ENCODE data around the gene BAZ2B. TPM values are rescaled to one million over a fixed set of nuclear protein-coding genes. Genes with fewer than 3 reads are reported as not detected.

The BAZ2B gene
- polyA plus RNA-seq, 1 of the 3 experiments (the other 2 are of a cell fraction) = 10.2 TPM

GRCh38 chr2:159589286-159589685 is 27.1 kb downstream of the BAZ2B start (continued):
- TF ChIP-seq ZBTB33 (IDR thresholded peaks at IDR 0.05; ENCODE audit: borderline replicate concordance, low read depth) (no peak), TAF1 (IDR thresholded peaks at IDR 0.05; ENCODE audit: borderline replicate concordance, low read depth, low read length) (no peak), FOSL2 (IDR thresholded peaks at IDR 0.05; ENCODE audit: borderline replicate concordance, low read depth) (no peak), MAX (IDR thresholded peaks at IDR 0.05; ENCODE audit: low read depth) (no peak)

- H3K36me3 ChIP-seq (replicated peaks in 1 of 2; ENCODE audit: control insufficient read depth in 1 of 2, insufficient read depth in 2 of 2, low read length in 1 of 2) = peaks cover 0 to under 1% of the 10 kb centered on the region in 2 experiments
- CTCF ChIA-PET = no interaction called here
- no peak for DNase-seq
- TF ChIP-seq GATA2 (CRISPR knock-in tag; IDR thresholded peaks at IDR 0.05) (no peak), ELF1 (IDR thresholded peaks at IDR 0.05) (no peak), PBX3 (IDR thresholded peaks at IDR 0.05) (no peak), REST (IDR thresholded peaks at IDR 0.05; ENCODE audit: low read depth, low read length) (no peak), ZBTB33 (IDR thresholded peaks at IDR 0.05; ENCODE audit: borderline replicate concordance, low read depth) (no peak), RXRA (IDR thresholded peaks at IDR 0.05; ENCODE audit: borderline replicate concordance, low read depth) (no peak), MXI1 (IDR thresholded peaks at IDR 0.05; ENCODE audit: low read depth, low read length) (no peak), IRF3 (IDR thresholded peaks at IDR 0.05; ENCODE audit: low read depth, low read length) (no peak)
- peaks cover 15% of the 10 kb centered on the region for H3K79me2 ChIP-seq (ENCODE audit: insufficient read depth)
- POLR2A ChIA-PET = no interaction called here
- H3K4me1 ChIP-seq (ENCODE audit: control insufficient read depth in 1 of 2, insufficient read depth in 2 of 2, low read depth in 1 of 2, low read length in 1 of 2) = no peaks in the 10 kb centered on the region; a peak in 1 of 4 replicates
- no peaks in the 10 kb centered on the region for H3K27me3 ChIP-seq (ENCODE audit: insufficient read depth)
- no peak overlapping the region for H2AFZ ChIP-seq (ENCODE audit: low read depth)
- H3F3A ChIP-seq (replicated peaks; ENCODE audit: insufficient read depth) = peaks cover 10% of the 10 kb centered on the region
- H3K4me3 ChIP-seq (ENCODE audit: low read depth in 2 of 2, low read length in 1 of 2) = no peak overlapping the region
- H3K9ac ChIP-seq = no peak overlapping the region
- H3K27ac ChIP-seq (ENCODE audit: low read depth in 2 of 2, low read length in 1 of 2) = no peak overlapping the region
- no peaks in the 10 kb centered on the region for H4K20me1 ChIP-seq (ENCODE audit: insufficient read depth)
- H3K4me2 ChIP-seq = no peak overlapping the region
- H3K9me3 ChIP-seq = no peaks in the 10 kb centered on the region
- no peaks in the 10 kb centered on the region for H3K9me2 ChIP-seq
- WGBS (ENCODE audit: low lambda C conversion rate) = 87% methylated on average over 3 of the region's 3 CpGs
These were observed 30.3 kb downstream of the BAZ2B start for GRCh38 chr2:159586034-159586433.
